ENCODE results near the gene VWF. TPM values are rescaled to one million over a fixed set of nuclear protein-coding genes. Genes with fewer than 3 reads are reported as not detected.

VWF gene
- total and polyA plus RNA-seq, 2 of the 4 experiments (the other 2 are of a cell fraction): under 0.01 to 0.09 TPM

GRCh38 chr12:6057700-6058099, 66.8 kb downstream of the VWF start:
- Histone ChIP-seq H3K4me2 (ENCODE audit: low read depth, low read length) (no peak overlapping the region), H2BK20ac (ENCODE audit: low read depth, low read length) (no peak overlapping the region)

More at GRCh38 chr12:6057700-6058099, 66.8 kb downstream of the VWF start:
- Histone ChIP-seq H3K14ac (replicated peaks; ENCODE audit: low read depth, low read length) (no peak overlapping the region), H4K20me1 (ENCODE audit: insufficient read depth, low read length) (no peaks in the 10 kb centered on the region), H2BK5ac (ENCODE audit: low read depth, low read length, poor library complexity, severe bottlenecking) (no peak overlapping the region), H2BK15ac (ENCODE audit: low read depth, low read length) (no peak overlapping the region), H3K79me1 (ENCODE audit: low read depth in 1 of 2, low read length in 2 of 2) (no peaks in the 10 kb centered on the region), H4K8ac (ENCODE audit: low read depth in 2 of 2, low read length in 2 of 2) (no peak overlapping the region), H3K36me3 (ENCODE audit: control insufficient read depth, insufficient read depth, low read length) (no peaks in the 10 kb centered on the region), H3K23ac (ENCODE audit: low read depth, low read length) (no peak overlapping the region), H2AK9ac (replicated peaks; ENCODE audit: low read depth, low read length, poor library complexity) (no peak overlapping the region), H3K9ac (ENCODE audit: low read depth, low read length) (no peak overlapping the region), H3K27me3 (ENCODE audit: control insufficient read depth, insufficient read depth, low read length) (no peaks in the 10 kb centered on the region), H3K9me1 (ENCODE audit: insufficient read depth, low read length) (peaks cover 8% of the 10 kb centered on the region; the same call in 1 of the 2 replicates), H3K4me3 (ENCODE audit: insufficient read depth, low read depth, low read length) (no peak overlapping the region), H3K4ac (ENCODE audit: low read depth, low read length) (no peak overlapping the region), H4K91ac (ENCODE audit: insufficient read depth, low read depth, low read length) (no peak overlapping the region), H2BK120ac (ENCODE audit: low read depth, low read length) (no peak overlapping the region), H3K9me3 (ENCODE audit: control insufficient read depth, insufficient read depth, low read length) (no peaks in the 10 kb centered on the region), H2AFZ (replicated peaks; ENCODE audit: low read length, poor library complexity) (no peak overlapping the region), H2AK5ac (ENCODE audit: low read depth, low read length) (no peak overlapping the region), H3K18ac (ENCODE audit: low read depth, low read length) (no peak overlapping the region), H3K56ac (ENCODE audit: extremely low read depth, insufficient read depth, low read length) (no peak overlapping the region), H3K4me1 (ENCODE audit: control insufficient read depth, insufficient read depth, low read length) (peaks cover 24% of the 10 kb centered on the region), H4K5ac (ENCODE audit: low read depth, low read length) (no peak overlapping the region), H3K27ac (ENCODE audit: insufficient read depth, low read length) (no peak overlapping the region)
- ATAC-seq (ENCODE audit: low read depth) (no peak), DNase-seq (no peak)
- intact Hi-C loops (cut with micrococcal nuclease) (no loop called here), in situ Hi-C loops (cut with MboI; ENCODE audit: low sequenced_read_pairs) (no loop called here), dilution Hi-C loops (cut with HindIII; ENCODE audit: low sequenced_read_pairs, unreplicated experiment) (no loop called here)
- no TSS peak for BruUV-seq (replicated peaks)
- ChIA-PET POLR2A (ENCODE audit: unreplicated experiment) (no interaction called here), CTCF (interaction anchor here (1.1 kb wide), 1 partner anchor 138 kb away, joined by 5 read pairs; no protein-coding TSS in a partner anchor)
- WGBS, 2 experiments (ENCODE audit: extremely low coverage in 2 of 2, insufficient read length in 1 of 2): 49% methylated on average over 17 of the region's 30 CpGs; no CpG with 5 or more reads in 1 of the 2 experiments
- no peak for TF ChIP-seq NFE2L2 (IDR thresholded peaks at IDR 0.05; ENCODE audit: low read depth, low read length)
- TF ChIP-seq USF2 (IDR thresholded peaks at IDR 0.05; ENCODE audit: low read depth, low read length): no peak
- no peak for TF ChIP-seq POLR2A (IDR thresholded peaks at IDR 0.05; ENCODE audit: low read depth, low read length)
- TF ChIP-seq ELK1 (IDR thresholded peaks at IDR 0.05; ENCODE audit: borderline replicate concordance, low read depth, low read length): no peak
- no peak for TF ChIP-seq MAZ (IDR thresholded peaks at IDR 0.05; ENCODE audit: borderline replicate concordance, low read depth, low read length)
- TF ChIP-seq CTCF (conservative IDR thresholded peaks at IDR 0.05; ENCODE audit: low read depth, low read length): no peak
- TF ChIP-seq RFX5 (IDR thresholded peaks at IDR 0.05; ENCODE audit: low read depth, low read length): no peak
- no peak for TF ChIP-seq FOS (IDR thresholded peaks at IDR 0.05; ENCODE audit: low read depth, low read length)
- TF ChIP-seq SMC3 (IDR thresholded peaks at IDR 0.05; ENCODE audit: low read depth, low read length): no peak
- no peak for TF ChIP-seq RCOR1 (IDR thresholded peaks at IDR 0.05; ENCODE audit: insufficient replicate concordance, low read length)

Measured in IMR-90 (cell line).